Measurements from ENCODE around the gene FZD4. TPM values are rescaled to one million over a fixed set of nuclear protein-coding genes. Genes with fewer than 3 reads are reported as not detected.

The FZD4 gene
- total RNA-seq, 1 donor, result 17.3 TPM

Other genes starting within 250 kb of the FZD4 start
- 131 and 136 TPM in 2 replicates for gene PRSS23, start 154.9 kb downstream of the FZD4 start, total RNA-seq
- gene TMEM135, start 82.5 kb upstream of the FZD4 start, total RNA-seq, result 30.0 and 35.4 TPM in 2 replicates

Measured in fibroblast of villous mesenchyme (primary cell).